Gastrocnemius medialis (tissue), 4 donors: ENCODE data around the gene ATP11B.

ENCODE experiments used
- POLR2A ChIP-seq, 2 donors: fragments of 450-650 bp; IDR thresholded peaks; one replicate each; pipeline ENCODE4 v1.6.1; 2017; ENCODE audit warnings: antibody characterized with exemption in 2 of 2, mild to moderate bottlenecking in 2 of 2, moderate library complexity in 2 of 2
- TF ChIP-seq, protein P1 (sequence below), 5 experiments: fragments of 450-650 bp in 3 of 5; fragments of 200-600 bp in 2 of 5; sonication (generic) in 2 of 5; IDR thresholded peaks in 4 of 5; conservative IDR thresholded peaks in 1 of 5; 1 replicate in 4 of 5; 2 replicates in 1 of 5; pipeline ENCODE4 v1.5.1; 2016 to 2019; ENCODE audit warnings: antibody characterized with exemption in 5 of 5, mild to moderate bottlenecking in 3 of 5, moderate library complexity in 3 of 5

DNA sequence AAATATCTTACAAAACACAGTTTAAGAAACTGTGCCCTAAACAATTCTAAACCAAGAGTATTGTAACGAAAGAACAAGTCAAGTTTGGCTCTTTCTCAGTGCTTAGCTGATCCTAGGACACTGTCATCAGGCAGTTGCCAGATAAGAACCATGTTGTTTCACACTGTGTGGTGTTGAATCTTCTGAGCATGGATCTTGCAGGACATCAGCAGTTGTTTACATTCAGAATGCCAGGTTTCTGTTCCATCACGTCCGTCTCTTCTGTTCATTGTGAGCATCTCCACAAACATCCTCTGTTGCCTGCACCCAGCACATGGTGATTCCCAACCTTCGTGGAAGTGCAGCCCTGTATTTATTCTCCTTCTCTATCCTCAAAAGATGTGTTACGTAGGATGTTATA lies 119.2 kb downstream of the ATP11B start:
- TF ChIP-seq, protein P1, sequence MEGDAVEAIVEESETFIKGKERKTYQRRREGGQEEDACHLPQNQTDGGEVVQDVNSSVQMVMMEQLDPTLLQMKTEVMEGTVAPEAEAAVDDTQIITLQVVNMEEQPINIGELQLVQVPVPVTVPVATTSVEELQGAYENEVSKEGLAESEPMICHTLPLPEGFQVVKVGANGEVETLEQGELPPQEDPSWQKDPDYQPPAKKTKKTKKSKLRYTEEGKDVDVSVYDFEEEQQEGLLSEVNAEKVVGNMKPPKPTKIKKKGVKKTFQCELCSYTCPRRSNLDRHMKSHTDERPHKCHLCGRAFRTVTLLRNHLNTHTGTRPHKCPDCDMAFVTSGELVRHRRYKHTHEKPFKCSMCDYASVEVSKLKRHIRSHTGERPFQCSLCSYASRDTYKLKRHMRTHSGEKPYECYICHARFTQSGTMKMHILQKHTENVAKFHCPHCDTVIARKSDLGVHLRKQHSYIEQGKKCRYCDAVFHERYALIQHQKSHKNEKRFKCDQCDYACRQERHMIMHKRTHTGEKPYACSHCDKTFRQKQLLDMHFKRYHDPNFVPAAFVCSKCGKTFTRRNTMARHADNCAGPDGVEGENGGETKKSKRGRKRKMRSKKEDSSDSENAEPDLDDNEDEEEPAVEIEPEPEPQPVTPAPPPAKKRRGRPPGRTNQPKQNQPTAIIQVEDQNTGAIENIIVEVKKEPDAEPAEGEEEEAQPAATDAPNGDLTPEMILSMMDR (IDR thresholded peaks at IDR 0.05 in 4 of 5, conservative IDR thresholded peaks at IDR 0.05 in 1 of 5): no peak
- TF ChIP-seq POLR2A (IDR thresholded peaks at IDR 0.05): no peak
